WTC11 (cell line): Measurements from ENCODE around the gene RBM47.

Source experiments
- GABPB1 ChIP-seq: sonication (generic); formaldehyde crosslinking; IDR thresholded peaks from 2 replicates; pipeline ENCODE4 v1.8.1; 2023; ENCODE audit warnings: mild to moderate bottlenecking, missing genetic modification reagents
- JUN ChIP-seq: sonication (generic); formaldehyde crosslinking; IDR thresholded peaks from 2 replicates; pipeline ENCODE4 v1.8.0; 2023; ENCODE audit warnings: mild to moderate bottlenecking, missing genetic modification reagents
- NFATC4 ChIP-seq: fragments of 250-450 bp; sonication (Bioruptor Pico); IDR thresholded peaks from 2 replicates; pipeline ENCODE4 v1.9.0; 2021; ENCODE audit warnings: mild to moderate bottlenecking
- NFYB ChIP-seq: sonication (generic); formaldehyde crosslinking; conservative IDR thresholded peaks from 2 replicates; pipeline ENCODE4 v1.8.0; 2022; ENCODE audit warnings: low read depth, missing genetic modification reagents
- NR2C2 ChIP-seq: sonication (generic); formaldehyde crosslinking; IDR thresholded peaks from 2 replicates; pipeline ENCODE4 v1.8.0; 2022; ENCODE audit warnings: mild to moderate bottlenecking, missing genetic modification reagents
- SP1 ChIP-seq: sonication (generic); formaldehyde crosslinking; conservative IDR thresholded peaks from 2 replicates; pipeline ENCODE4 v1.8.1; 2022; ENCODE audit warnings: missing genetic modification reagents
- ZNF416 ChIP-seq: fragments of 250-450 bp; sonication (Bioruptor Pico); IDR thresholded peaks from 2 replicates; pipeline ENCODE4 v1.9.0; 2021; ENCODE audit warnings: mild to moderate bottlenecking, inconsistent platforms
- TF ChIP-seq, protein P1 (sequence below): fragments of 250-450 bp; sonication (Bioruptor Pico); IDR thresholded peaks from 2 replicates; pipeline ENCODE4 v1.9.0; 2021; ENCODE audit warnings: mild to moderate bottlenecking
- TF ChIP-seq, protein P2 (sequence below): sonication (generic); formaldehyde crosslinking; IDR thresholded peaks from 2 replicates; pipeline ENCODE4 v1.8.0; 2022; ENCODE audit warnings: mild to moderate bottlenecking, missing genetic modification reagents
- TF ChIP-seq, protein P3 (sequence below): fragments of 200-600 bp; IDR thresholded peaks from 2 replicates; pipeline ENCODE4 v1.8.0; 2022; ENCODE audit warnings: antibody characterized with exemption
- TF ChIP-seq, protein P4 (sequence below): sonication (generic); formaldehyde crosslinking; IDR thresholded peaks from 2 replicates; pipeline ENCODE4 v1.8.0; 2022; ENCODE audit warnings: mild to moderate bottlenecking, missing genetic modification reagents
- TF ChIP-seq, protein P5 (sequence below): sonication (generic); formaldehyde crosslinking; IDR thresholded peaks from 2 replicates; pipeline ENCODE4 v1.8.1; 2023; ENCODE audit warnings: mild to moderate bottlenecking, missing genetic modification reagents, moderate library complexity
- TF ChIP-seq, protein P6 (sequence below): sonication (generic); formaldehyde crosslinking; conservative IDR thresholded peaks from 2 replicates; pipeline ENCODE4 v1.8.1; 2023; ENCODE audit warnings: mild to moderate bottlenecking, low read depth, missing genetic modification reagents, moderate library complexity

DNA sequence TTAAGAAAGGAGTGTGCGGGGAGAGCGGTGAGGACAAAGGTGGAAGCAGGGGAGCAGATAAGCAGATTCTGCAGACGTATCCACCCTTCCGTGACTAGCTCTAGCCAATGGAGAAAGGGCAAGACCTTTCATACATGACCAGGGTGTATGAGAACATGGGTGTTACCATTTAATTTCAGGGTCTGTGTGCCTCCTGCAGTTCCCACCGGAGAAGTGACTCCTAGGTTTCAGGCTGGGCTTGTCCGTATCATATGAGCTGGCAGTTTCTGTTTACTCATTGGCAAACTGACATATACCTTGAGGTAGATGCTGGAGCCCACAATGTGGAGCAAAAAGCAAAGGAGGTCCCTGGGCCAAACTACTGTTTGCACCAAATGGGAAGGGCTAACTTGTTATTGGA is 6.8 kb downstream of the RBM47 start:
- TF ChIP-seq, protein P1, sequence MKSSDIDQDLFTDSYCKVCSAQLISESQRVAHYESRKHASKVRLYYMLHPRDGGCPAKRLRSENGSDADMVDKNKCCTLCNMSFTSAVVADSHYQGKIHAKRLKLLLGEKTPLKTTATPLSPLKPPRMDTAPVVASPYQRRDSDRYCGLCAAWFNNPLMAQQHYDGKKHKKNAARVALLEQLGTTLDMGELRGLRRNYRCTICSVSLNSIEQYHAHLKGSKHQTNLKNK (CRISPR knock-in tag): no peak
- TF ChIP-seq JUN (CRISPR knock-in tag) (no peak), NFYB (CRISPR knock-in tag) (no peak), NFATC4 (CRISPR knock-in tag) (no peak), GABPB1 (CRISPR knock-in tag) (no peak), ZNF416 (CRISPR knock-in tag) (no peak), NR2C2 (no peak), SP1 (CRISPR knock-in tag) (no peak)
- TF ChIP-seq, protein P2, sequence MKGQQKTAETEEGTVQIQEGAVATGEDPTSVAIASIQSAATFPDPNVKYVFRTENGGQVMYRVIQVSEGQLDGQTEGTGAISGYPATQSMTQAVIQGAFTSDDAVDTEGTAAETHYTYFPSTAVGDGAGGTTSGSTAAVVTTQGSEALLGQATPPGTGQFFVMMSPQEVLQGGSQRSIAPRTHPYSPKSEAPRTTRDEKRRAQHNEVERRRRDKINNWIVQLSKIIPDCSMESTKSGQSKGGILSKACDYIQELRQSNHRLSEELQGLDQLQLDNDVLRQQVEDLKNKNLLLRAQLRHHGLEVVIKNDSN (CRISPR knock-in tag): no peak
- TF ChIP-seq, protein P3, sequence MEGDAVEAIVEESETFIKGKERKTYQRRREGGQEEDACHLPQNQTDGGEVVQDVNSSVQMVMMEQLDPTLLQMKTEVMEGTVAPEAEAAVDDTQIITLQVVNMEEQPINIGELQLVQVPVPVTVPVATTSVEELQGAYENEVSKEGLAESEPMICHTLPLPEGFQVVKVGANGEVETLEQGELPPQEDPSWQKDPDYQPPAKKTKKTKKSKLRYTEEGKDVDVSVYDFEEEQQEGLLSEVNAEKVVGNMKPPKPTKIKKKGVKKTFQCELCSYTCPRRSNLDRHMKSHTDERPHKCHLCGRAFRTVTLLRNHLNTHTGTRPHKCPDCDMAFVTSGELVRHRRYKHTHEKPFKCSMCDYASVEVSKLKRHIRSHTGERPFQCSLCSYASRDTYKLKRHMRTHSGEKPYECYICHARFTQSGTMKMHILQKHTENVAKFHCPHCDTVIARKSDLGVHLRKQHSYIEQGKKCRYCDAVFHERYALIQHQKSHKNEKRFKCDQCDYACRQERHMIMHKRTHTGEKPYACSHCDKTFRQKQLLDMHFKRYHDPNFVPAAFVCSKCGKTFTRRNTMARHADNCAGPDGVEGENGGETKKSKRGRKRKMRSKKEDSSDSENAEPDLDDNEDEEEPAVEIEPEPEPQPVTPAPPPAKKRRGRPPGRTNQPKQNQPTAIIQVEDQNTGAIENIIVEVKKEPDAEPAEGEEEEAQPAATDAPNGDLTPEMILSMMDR: no peak
- TF ChIP-seq, protein P4, sequence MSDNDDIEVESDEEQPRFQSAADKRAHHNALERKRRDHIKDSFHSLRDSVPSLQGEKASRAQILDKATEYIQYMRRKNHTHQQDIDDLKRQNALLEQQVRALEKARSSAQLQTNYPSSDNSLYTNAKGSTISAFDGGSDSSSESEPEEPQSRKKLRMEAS (CRISPR knock-in tag): no peak
- TF ChIP-seq, protein P5, sequence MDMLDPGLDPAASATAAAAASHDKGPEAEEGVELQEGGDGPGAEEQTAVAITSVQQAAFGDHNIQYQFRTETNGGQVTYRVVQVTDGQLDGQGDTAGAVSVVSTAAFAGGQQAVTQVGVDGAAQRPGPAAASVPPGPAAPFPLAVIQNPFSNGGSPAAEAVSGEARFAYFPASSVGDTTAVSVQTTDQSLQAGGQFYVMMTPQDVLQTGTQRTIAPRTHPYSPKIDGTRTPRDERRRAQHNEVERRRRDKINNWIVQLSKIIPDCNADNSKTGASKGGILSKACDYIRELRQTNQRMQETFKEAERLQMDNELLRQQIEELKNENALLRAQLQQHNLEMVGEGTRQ: no peak
- TF ChIP-seq, protein P6, sequence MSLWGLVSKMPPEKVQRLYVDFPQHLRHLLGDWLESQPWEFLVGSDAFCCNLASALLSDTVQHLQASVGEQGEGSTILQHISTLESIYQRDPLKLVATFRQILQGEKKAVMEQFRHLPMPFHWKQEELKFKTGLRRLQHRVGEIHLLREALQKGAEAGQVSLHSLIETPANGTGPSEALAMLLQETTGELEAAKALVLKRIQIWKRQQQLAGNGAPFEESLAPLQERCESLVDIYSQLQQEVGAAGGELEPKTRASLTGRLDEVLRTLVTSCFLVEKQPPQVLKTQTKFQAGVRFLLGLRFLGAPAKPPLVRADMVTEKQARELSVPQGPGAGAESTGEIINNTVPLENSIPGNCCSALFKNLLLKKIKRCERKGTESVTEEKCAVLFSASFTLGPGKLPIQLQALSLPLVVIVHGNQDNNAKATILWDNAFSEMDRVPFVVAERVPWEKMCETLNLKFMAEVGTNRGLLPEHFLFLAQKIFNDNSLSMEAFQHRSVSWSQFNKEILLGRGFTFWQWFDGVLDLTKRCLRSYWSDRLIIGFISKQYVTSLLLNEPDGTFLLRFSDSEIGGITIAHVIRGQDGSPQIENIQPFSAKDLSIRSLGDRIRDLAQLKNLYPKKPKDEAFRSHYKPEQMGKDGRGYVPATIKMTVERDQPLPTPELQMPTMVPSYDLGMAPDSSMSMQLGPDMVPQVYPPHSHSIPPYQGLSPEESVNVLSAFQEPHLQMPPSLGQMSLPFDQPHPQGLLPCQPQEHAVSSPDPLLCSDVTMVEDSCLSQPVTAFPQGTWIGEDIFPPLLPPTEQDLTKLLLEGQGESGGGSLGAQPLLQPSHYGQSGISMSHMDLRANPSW (CRISPR knock-in tag): no peak
